Activated T-cell treated with anti-CD3 and anti-CD28 coated beads for 48 hours (primary cell): ENCODE measurements around the gene CAMTA1.

Experiments
- DNase-seq: peaks from one replicate; pipeline ENCODE4 v3.0.0-alpha.2; 2020; ENCODE audit warnings: low read depth

CAMTA1 gene

DNA sequence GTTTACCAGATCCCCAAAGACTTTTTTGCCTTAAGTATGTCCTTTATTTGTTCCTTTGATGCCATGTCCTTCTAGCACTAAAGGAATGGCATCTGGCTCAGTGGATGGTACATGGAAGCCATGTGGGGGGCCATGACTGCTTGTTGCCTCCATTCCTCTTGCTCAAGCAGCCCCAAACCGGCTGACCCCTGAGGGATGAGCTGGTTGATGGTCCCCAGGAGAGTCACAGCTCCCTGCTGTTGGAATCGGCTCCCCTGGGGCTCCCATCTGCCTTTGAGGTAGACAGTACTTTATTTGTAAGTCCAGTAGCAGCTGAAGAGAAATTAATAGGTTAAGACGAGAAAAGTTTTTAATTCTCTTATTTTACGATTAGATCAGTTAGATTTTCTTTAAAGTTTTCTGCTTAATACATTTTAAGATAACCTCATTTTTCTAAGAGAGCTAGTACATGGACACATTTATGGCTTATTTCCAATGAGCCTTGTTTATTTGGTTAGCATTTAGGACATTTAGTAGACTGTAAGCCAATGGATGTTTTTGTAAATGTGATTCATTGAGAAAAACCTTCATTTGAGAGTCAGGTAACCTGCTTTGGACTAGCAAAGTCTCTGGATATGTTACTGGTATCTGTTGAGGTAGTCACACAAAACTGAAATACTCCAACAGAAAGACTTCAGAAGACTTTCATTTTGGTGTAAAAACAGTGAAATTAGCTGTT, 88.2 kb downstream of the CAMTA1 start:
- no peak for DNase-seq

DNA sequence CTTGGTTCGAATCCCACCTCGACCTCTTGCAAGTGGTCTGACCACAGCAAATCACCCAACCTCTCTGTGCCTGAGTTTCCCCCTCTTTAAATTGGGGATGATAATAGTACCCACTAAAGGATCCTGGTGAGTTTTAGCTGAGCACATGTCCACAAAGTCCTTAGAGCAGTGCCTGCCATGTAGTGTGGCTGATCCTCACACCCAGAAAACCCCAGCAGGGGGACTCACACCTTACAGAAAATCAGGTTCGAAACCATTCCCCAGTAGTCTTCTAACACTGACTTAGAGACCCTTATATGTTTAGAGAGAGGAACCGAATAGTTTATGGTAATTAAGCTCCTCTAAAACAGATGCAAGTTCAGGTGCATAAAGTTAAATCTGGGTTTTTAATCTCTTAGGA, 89.0 kb downstream of the CAMTA1 start:
- DNase-seq: no peak

DNA sequence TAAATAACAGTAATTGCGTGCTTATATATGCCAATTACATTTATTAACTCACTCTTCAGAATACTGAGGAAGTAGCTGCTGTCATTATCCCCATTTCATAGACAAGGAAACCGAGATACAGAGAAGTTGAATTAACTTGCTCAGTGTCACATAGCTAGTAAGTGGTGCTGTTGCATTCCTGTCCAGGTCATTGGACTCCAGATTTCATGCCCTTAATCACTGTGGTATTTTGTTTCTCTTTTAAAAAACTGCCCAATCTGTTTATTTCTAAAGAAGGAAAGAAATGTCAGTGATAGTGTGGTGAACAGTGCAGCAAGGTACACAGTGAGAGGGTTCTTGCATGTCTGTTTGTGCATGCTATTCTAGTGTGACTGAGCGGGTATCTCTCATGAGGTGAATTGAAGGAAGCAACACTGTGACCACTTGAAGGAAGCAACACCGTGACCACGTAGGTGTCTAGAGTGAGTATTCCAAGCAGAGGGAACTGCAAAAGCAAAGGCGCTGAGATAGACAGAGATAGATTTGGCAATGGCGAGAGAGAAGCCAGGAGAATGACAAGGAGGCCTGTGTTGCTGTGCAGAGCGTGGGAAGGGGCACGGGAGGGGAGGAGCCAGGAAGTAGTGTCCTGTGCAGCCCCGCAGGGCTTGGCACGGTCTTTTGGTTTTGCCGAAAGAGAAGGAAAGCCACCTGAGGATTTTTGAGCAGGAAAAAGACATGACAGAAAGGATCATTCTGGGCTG, 95.9 kb downstream of the CAMTA1 start:
- no peak for DNase-seq

DNA sequence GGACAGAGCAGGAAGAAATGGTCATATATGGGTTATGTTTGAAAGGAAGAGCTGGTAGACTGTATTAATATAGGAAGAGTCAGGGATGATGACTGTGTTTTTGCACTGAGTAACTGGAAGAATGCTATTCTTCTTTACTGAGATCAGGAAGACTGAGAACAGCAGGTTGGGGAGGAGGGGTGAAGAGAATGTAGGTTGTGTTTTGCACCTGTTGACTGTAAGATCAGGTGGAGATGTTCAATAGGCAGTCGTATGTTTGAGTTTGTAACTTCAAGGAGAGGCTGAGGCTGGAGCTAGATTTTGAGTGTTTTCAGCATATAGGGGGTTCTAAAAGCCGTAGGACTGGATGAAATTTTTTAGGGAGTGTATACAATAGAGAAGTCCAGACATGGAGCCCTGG, 97.2 kb downstream of the CAMTA1 start:
- DNase-seq: no peak

DNA sequence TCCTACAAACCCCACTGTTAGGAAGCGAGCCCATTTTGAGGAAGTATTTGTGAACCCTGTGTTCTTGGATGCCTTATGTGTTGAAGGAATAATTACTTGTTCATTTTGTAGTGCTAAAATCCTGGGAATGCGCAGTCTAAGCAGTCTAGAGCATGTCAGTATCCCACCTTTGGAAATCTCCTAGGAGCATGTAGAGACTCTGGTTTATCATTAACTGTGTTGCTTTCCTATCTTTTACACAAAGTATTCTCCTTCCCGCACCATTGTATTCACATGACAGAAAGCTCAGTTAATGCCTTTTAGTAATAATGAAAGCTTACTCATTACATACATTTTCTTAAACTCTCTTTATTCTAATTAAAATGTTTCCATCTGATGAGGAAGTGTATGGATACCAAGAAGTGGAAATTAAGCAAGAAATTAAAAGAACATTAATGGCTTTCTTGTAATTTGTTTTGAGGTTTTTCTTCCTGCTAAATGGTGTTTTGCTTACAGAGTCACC, 99.4 kb downstream of the CAMTA1 start:
- no peak for DNase-seq

DNA sequence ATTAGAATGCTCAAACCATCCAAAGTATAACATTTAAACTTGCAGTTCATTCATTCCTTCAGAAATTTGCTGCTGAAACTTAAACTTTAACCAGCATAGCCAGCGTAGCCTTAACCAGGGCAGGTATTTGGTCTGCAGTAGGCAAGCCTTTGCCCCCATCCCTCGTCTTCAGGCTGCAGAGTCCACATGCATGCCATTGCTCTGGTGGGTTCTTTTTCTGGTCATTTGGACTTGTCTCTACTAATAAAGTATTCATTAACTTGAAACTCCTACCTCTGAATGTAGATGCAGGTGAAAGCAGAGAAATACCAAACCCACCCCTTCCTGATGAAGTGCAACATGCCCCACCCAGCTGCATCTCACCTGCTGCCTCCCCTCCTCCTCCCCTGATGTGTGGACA, 100.2 kb downstream of the CAMTA1 start:
- no peak for DNase-seq

DNA sequence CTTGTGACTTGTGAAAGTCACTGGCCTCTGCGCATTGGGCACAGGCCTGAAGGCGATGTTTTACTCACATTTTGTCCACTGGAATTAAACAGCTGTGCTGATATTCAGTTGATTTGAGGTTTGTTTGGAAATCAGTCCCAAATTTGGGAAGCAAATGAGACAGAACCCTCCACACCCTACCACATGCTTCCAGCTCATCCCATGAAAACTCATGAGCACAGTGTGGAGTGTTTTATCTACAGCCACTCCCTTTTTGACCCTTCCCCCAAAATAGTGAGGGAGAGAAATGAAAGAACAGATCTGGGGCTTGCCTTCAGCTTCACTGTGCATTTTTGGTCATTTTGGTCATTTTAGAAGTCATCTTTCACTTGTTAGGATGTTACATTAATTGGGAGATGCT, 101.3 kb downstream of the CAMTA1 start:
- DNase-seq: no peak

DNA sequence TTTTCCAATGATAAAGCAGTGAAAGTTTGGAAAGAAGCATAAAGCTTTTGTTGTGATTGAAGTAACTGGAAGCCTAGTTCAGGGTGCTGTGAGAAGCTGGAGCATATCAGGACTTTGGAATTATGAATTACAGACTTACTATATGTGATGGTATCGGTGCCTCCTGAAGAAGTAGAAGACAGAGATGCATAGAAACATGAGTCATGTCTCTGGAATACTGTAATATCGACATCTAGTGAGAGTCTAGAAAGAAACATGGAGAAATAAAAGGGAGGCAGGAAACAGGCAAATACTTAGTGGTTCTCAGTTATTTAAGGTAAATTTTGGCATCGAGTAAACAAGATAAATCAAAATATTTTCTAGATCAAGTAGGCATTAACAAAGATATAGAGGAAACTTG, 103.0 kb downstream of the CAMTA1 start:
- no peak for DNase-seq

DNA sequence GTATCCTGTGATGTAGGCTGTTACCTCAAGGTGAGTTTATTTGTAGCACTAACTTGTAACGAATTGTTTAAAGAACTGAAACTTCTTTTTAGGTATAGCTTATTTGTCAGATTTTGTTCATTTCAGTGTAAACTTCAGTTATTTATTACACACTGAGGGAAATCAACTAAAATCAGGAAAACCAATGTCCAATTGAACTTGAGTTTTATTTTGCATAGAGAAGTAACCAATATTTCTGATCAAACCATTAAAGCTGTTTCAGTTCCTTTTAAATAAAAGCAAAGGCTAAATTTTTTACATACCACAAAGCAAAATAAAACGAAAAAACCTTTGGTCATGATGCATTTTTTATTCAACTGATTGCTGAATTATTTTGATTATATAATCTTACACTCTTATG, 103.6 kb downstream of the CAMTA1 start:
- no peak for DNase-seq

DNA sequence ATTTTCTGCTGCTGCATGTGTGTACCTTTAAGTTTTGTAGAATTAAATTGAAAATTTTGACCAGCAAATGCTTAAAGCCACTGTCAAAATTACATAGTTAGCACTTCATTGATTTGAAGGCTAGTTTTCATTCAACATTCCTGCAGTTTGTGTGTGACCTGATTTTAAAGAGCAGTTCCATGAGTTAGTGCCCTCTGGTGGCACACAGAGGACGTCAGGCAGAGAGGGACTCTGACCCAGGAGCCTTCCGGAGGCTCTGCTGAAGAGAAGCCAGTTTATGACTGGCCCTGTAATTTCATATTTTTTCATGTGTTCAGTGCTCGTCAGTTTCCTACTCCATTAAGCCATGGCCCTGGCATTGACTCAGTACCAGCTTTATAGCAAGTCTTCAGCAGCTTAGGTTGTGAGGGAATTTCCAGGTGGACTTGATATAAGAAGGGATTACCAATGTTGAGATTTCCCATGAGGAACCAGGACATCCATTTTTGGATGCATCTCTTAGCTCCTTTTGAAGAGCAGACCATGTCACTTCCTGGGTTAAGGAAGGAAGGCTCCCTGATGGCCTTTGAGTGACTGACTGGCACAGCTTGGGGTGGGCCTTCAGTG, 104.7 kb downstream of the CAMTA1 start:
- peak; percentile 13 for DNase-seq

DNA sequence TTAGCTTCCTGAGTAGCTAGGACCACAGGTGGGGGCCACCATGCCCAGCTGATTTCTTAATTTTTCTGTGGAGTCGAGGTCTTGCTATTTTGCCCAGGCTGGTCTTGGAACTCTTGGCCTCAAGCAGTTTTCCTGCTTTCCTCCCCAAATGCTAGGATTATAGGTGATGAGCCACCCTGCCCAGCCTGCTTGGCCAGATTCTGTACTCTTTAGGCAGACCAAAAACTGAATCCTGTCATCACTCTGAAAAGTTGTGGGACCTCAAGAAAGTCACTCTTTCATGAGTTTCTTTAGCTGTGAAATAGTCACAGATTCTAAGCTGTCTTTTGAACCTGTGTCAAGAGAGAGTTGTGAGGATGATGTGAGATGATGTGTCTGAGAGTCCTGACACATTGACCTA, 105.4 kb downstream of the CAMTA1 start:
- DNase-seq: no peak

DNA sequence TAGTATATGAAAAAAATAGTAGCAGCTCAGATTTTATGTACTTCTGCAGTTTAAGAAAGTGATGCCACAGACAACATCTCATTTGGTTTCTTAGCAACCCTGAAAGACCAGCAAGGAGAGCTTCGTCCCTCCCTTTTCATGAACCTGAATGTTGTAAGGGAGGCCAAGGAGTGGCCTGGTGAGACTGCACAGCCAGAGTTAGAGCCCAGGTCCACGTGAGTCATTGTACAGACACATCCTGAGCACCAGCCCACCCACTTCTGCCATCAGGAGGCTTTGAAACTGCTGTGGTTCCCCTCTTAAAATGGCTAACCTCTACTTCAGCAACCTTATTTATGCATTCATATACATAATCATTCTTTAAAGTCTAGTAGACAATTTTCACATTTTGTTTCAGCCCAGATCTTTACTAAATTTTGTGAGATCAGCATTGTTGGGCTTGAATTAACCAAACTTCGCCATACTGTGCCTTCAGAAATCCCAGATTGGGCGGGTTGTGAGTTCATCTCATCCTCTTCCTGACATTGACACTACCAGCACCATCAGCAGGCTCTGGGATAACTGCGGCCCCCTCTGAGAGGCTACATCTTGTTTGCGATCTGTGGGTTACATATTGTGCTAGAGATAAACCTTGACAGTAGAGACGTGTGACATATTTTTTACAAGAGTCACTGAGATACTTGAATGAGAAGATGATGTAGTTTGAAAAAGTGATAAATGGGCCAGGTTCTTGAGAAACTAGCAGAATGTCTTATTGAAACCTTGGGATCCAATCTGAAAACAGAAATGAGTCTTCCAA, 106.7 kb downstream of the CAMTA1 start:
- DNase-seq: peak; percentile 46

DNA sequence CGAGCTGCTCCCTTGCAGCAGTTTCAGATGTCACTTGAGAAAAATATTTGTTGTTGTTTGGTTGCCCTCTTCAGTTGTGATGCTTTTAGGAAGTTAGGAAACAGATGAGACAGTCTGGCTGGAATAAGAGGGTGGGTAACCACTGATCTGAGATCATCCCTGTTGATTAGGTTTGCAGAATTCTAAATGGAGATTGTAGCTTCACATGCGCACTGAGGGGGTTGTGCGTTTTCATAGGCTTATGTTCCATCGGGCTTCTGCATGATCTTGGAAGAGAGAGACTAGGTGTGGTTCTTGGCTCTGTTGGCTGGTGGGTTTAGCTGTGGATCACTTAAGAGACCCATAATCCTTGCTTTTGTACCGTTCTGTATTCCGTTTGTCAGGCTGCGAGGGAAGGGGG, 108.1 kb downstream of the CAMTA1 start:
- no peak for DNase-seq

DNA sequence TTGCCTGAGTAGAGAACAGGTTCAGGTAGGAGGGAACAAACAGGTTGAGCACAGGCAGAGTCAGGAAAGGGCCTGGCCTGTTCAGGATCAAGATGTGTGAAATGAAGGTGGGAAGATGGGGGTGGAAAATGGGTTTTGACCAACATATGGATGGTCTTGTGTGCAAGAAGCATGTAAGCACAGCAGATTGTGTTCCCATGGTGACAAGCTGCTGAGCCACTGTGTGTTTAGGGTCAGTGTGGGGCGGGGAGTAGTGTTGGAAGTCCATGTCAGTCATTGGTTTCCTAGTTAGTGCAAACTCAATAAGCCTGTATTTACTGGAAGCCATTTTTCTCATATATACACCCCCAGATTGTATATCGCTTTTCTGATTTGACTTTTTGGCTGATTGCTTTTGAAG, 111.9 kb downstream of the CAMTA1 start:
- DNase-seq: no peak

DNA sequence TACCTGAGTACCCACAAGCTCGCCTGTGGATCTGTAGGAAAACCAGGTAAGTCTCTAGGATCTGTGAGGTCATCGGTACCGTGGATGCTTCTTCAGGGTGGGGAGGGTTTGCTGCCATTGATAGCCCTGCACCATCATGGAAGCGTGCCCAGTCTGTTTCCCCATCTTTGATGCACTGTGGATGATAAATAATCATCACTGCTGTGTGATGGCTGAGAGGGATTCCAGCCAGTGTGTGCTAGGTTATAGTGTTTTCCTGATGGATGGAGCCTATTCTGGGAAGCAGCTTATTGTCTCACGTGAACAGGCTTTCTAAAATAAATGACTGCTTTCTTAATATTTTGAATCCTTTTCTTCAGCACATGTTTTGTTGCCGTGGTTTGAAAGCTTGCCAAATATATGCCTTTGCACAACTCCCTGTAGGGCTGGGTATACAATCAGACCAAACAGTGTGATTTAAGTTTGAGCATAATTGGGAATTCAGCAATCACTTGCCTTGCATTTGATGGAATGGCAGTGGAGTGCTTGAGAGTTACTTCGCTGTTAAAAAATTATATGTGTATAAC, 113.8 kb downstream of the CAMTA1 start:
- no peak for DNase-seq

DNA sequence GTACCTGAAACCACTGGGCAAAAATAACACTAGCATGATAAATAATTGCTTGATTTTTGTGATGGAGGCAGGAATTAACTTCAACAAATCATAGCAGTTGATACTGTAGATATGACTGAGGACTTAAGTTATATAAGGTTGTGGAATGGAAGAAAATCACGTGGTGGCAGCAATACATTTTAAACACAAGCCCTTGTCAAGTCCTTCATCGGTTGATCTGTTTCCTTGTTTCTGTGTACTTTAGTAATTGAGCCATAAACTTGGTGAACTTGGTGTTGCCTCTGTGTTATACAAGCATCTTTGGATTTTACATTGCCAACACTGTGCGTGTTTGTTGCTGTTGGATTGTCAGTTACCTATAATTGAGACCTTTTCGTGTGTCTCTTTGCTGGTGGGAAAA, 114.4 kb downstream of the CAMTA1 start:
- DNase-seq: no peak

DNA sequence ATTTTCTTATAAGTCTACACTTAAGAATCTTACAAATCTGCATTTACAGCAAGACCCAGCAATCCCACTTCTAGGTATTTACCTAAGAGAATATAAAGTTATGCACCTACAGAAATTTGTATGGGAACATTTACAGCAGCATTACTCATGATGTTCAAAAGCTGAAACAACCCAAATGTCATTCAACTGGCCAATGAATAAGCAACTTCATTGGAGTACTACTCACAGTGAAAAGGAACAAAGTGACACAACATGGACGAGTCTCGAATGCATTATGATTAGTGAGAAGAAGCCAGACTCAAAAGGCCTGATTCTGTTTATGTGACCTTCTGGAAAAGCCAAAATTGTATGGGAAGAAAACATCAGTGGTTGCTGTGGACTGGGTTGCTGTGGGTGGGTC, 116.9 kb downstream of the CAMTA1 start:
- DNase-seq: no peak

DNA sequence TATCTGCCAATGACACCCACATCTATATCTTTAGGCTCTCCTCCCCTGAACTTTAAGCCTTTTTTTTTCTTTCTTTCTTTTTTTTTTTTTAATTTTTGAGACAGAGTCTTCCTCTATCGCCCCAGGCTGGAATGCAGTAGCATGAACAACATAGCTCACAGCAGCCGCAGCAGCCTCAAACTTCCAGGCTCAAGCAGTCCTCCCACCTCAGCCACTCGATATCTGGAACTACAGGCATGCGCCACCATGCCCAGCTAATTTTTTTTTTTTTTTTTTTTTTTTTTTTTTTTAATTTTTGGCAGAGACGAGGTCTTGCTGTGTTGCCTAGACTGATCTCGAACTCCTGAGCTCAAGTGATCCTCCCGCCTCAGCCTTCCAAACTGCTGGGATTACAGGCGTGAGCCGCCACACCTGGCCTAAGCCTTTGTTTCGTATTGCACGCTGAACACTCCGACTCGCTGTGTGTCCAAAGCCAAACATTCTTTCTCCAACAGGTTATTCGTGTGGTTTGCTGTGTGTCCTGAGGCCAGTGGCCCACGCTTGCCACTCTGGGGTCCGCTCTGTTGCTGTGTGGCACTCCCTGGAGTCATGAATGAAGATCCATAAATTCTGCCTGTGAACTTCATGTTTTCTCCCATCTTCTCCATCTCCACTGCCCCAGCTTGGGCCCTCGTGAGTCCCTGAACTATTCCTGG, 119.4 kb downstream of the CAMTA1 start:
- no peak for DNase-seq

DNA sequence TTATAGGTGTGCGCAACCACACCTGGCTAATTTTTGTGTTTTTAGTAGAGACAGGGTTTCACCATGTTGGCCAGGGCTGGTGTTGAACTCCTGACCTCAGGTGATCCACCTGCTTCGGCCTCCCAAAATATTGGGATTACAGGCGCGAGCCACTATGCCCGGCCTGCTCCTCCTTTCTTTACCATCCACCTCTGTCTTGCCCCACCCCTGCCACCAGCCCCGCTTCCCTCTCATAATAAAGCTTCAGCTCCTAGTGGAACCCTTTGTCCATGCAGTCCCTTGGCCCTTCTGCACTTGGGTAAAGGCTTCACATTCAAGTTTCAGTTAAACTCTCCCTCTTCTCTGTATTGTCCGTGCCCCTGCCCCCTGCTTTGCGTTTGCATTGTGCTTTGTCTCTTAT, 120.1 kb downstream of the CAMTA1 start:
- DNase-seq: no peak

DNA sequence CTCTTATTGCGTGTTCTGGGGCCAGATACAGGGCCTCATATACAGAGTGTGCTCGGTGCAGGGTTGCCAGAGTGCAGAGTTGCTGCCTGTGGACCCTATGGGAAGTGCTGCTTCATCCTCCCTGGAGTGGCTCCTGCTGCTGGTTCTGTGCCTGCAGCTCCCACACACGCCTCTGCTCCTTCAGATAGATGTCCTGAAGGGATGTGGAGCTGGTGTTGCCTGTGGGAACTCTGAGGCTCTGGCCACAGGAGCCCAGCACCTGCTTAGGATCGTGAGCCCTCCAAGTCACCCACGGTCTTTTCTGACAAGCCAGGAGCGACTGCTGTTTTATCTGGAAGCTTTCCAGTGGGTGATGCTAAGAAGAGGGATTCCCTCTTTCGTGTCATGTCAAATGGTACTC, 120.5 kb downstream of the CAMTA1 start:
- DNase-seq: no peak

DNA sequence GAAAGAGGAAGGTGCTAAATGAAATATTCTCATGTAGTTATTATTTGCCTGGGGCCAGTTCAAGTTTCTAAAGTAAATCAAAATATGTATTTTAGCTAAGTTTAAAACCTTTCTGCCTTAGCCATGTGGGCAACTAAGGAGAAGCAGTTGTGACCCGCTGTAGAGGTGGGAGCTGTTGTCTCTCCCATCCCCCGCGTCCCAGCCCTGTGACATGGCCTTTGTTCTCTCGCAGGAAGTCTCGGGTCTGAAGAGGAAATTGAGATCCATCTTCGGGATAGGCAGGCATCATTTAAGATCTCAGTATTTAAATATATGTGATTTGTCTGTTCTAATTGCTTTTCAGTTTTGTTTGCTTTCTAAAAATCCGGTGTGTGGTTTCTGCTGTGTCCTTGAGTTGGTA, 121.5 kb downstream of the CAMTA1 start:
- DNase-seq: no peak

DNA sequence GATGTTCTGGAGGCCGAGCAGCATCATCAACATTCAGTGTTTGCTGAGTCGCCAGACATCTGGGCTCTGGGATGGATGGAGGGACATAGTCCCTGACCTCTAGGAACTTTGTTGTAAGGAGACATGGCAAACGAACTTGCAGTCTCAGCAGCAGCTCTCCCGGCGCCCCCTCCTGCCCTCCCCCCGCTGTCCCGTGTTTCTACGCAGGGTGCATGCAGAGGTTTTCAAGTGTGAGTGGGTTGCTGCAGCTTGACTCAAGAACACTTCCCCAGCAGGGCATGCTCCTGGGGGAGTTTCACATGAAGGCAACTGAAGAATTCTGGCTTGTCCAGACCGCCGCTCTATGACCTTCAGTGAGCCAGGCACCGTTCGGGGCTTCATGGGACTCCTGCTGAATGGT, 121.9 kb downstream of the CAMTA1 start:
- DNase-seq: no peak
